Skin of body (tissue), 2 donors: Measurements from ENCODE around the gene CYP17A1. TPM values are rescaled to one million over a fixed set of nuclear protein-coding genes. Genes with fewer than 3 reads are reported as not detected.

ENCODE experiments used
- small RNA-seq: library from RNA; depleted of rRNA; stranded (forward); fragments of <200 nt; gene quantifications from one replicate; pipeline ENCODE3, GENCODE V24; 2014; ENCODE audit warnings: low replicate concordance
- total RNA-seq: library from RNA; depleted of rRNA; stranded (reverse); fragments of >200 nt; gene quantifications from one replicate; pipeline ENCODE4 v1.2.3, GENCODE V29; 2014

CYP17A1 gene
- total RNA-seq, 1 donor from 2014 or later, result not detected

Small RNA genes lying within 50 kb of the gene (small RNA-seq; reads per million reads assigned to genes)
- not detected for gene AS3MT
- not detected for gene RF00026
- gene RNU6-1231P, result not detected

Other genes starting within 250 kb of the CYP17A1 start
- 49.2 TPM for gene TRIM8, start 192.9 kb downstream of the CYP17A1 start, total RNA-seq
- gene ARL3, start 123.0 kb downstream of the CYP17A1 start, total RNA-seq, result 6.2 TPM
- gene SFXN2, start 122.8 kb downstream of the CYP17A1 start, total RNA-seq, result 7.1 TPM
- gene WBP1L, start 93.5 kb downstream of the CYP17A1 start, total RNA-seq, result 34.0 TPM
- gene BORCS7, start 16.8 kb upstream of the CYP17A1 start, total RNA-seq, result 24.8 TPM
- gene AS3MT, start 32.1 kb upstream of the CYP17A1 start, total RNA-seq, result 8.9 TPM
- 5.4 TPM for gene CNNM2, start 80.9 kb upstream of the CYP17A1 start, total RNA-seq